Endothelial cell of umbilical vein (primary cell): ENCODE measurements around the gene KDSR. TPM values are rescaled to one million over a fixed set of nuclear protein-coding genes. Genes with fewer than 3 reads are reported as not detected.

Experiments
- BruUV-seq: library from RNA; stranded (reverse); fragments of 400-500 nt; replicated peaks from 2 replicates; lab custom pipeline; 2021; lab: Mats Ljungman, UMichigan
- CTCF ChIA-PET: fragments of 300-600, 350-600 bp; sonication (Branson Sonifier 250); formaldehyde crosslinking; loops from one replicate; lab custom pipeline; 2021; ENCODE audit warnings: antibody characterized with exemption, inconsistent platforms; lab: Charles Lee
- POLR2A ChIA-PET: fragments of 300-600, 350-600 bp; sonication (Branson Sonifier 250); formaldehyde crosslinking; loops from one replicate; lab custom pipeline; 2021; ENCODE audit warnings: antibody characterized with exemption, inconsistent platforms; lab: Charles Lee
- DNase-seq: peaks from one replicate; pipeline ENCODE4 v3.0.0-alpha.2; 2011; ENCODE audit warnings: low read depth, low spot score
- FAIRE-seq: peaks from 2 replicates; lab custom pipeline; 2011; peaks lifted over from hg19 to GRCh38; lab: Jason Lieb, UNC
- H2AFZ ChIP-seq: 2 replicates; pipeline ENCODE4 v1.6.0; 2012; ENCODE audit warnings: low read depth, low read length, control low read depth, inconsistent platforms
- H3K27ac ChIP-seq: 2 replicates; pipeline ENCODE4 v1.5.1; 2011; ENCODE audit warnings: low read depth, mild to moderate bottlenecking, control low read depth, low read length, moderate library complexity; ENCODE audit not compliant: insufficient read depth
- H3K27me3 ChIP-seq, 2 experiments: 2 replicates each; pipeline versions ENCODE4 v1.6.0 to v1.6.1; 2011; ENCODE audit warnings: low read length in 2 of 2, mixed read lengths in 1 of 2; ENCODE audit not compliant: control insufficient read depth in 2 of 2, insufficient read depth in 2 of 2
- H3K36me3 ChIP-seq, 2 experiments: 2 replicates in 1 of 2; 3 replicates in 1 of 2; pipeline ENCODE4 v1.5.1; 2011; ENCODE audit warnings: low read length in 2 of 2, mild to moderate bottlenecking in 1 of 2, moderate library complexity in 1 of 2; ENCODE audit not compliant: control insufficient read depth in 2 of 2, insufficient read depth in 2 of 2; ENCODE audit errors: extremely low read depth in 1 of 2
- H3K4me1 ChIP-seq: 3 replicates; pipeline ENCODE4 v1.5.1; 2011; ENCODE audit warnings: mild to moderate bottlenecking, low read length; ENCODE audit not compliant: control insufficient read depth, insufficient read depth; ENCODE audit errors: extremely low read depth
- H3K4me2 ChIP-seq: 2 replicates; pipeline ENCODE4 v1.6.1; 2011; ENCODE audit warnings: low read length, control low read depth, mixed read lengths; ENCODE audit not compliant: insufficient read depth
- H3K4me3 ChIP-seq, 3 experiments: fragments of 200-600 bp in 1 of 3; sonication (generic), shearing (Covaris generic) in 1 of 3; replicated peaks in 1 of 3; 2 replicates each; pipeline ENCODE4 v1.5.1; 2011 to 2016; ENCODE audit warnings: control low read depth in 3 of 3, low read length in 3 of 3, mild to moderate bottlenecking in 2 of 3, inconsistent platforms in 1 of 3, low read depth in 1 of 3, moderate library complexity in 1 of 3; ENCODE audit not compliant: insufficient read depth in 1 of 3
- H3K79me2 ChIP-seq: 2 replicates; pipeline ENCODE4 v1.6.0; 2012; ENCODE audit warnings: low read length, inconsistent platforms; ENCODE audit not compliant: control insufficient read depth, insufficient read depth
- H3K9ac ChIP-seq: replicated peaks from 2 replicates; pipeline ENCODE3; 2011; ENCODE audit warnings: low read length, control low read depth; ENCODE audit not compliant: insufficient read depth; ENCODE audit errors: extremely low read depth
- H3K9me1 ChIP-seq: replicated peaks from 3 replicates; pipeline ENCODE4 v1.6.0; 2011; ENCODE audit warnings: mild to moderate bottlenecking, low read length; ENCODE audit not compliant: control insufficient read depth, insufficient read depth; ENCODE audit errors: extremely low read depth
- H3K9me3 ChIP-seq: replicated peaks from 2 replicates; pipeline ENCODE4 v1.5.1; 2012; ENCODE audit warnings: low read length, inconsistent platforms; ENCODE audit not compliant: control insufficient read depth, insufficient read depth
- H4K20me1 ChIP-seq: replicated peaks from 2 replicates; pipeline ENCODE3; 2011; ENCODE audit warnings: mild to moderate bottlenecking, low read length; ENCODE audit not compliant: control insufficient read depth, insufficient read depth; ENCODE audit errors: extremely low read depth
- CTCF ChIP-seq, 2 donors: IDR thresholded peaks; 1 replicate in 1 of 2; 2 replicates in 1 of 2; pipeline ENCODE4 v1.5.1; 2011; ENCODE audit warnings: low read length in 2 of 2, mild to moderate bottlenecking in 2 of 2, moderate library complexity in 2 of 2, control low read depth in 1 of 2, inconsistent platforms in 1 of 2, low read depth in 1 of 2; ENCODE audit not compliant: insufficient read depth in 1 of 2; ENCODE audit errors: extremely low read depth in 1 of 2
- EZH2 ChIP-seq: IDR thresholded peaks from 2 replicates; pipeline ENCODE4 v1.6.1; 2012; ENCODE audit warnings: borderline replicate concordance, low read depth, mild to moderate bottlenecking, moderate library complexity, low read length, inconsistent platforms; ENCODE audit not compliant: severe bottlenecking
- FOS ChIP-seq: IDR thresholded peaks from 2 replicates; pipeline ENCODE4 v1.6.1; 2011; ENCODE audit warnings: mild to moderate bottlenecking, low read length, moderate library complexity, borderline replicate concordance; ENCODE audit not compliant: insufficient read depth
- GATA2 ChIP-seq: IDR thresholded peaks from 2 replicates; pipeline ENCODE4 v1.7.0; 2011; ENCODE audit warnings: low read depth, mild to moderate bottlenecking, moderate library complexity, mixed read lengths, low read length; ENCODE audit not compliant: insufficient read length, insufficient read depth
- JUN ChIP-seq: IDR thresholded peaks from 2 replicates; pipeline ENCODE4 v1.6.1; 2011; ENCODE audit warnings: borderline replicate concordance, low read depth; ENCODE audit not compliant: insufficient read length, insufficient read depth
- MAX ChIP-seq: IDR thresholded peaks from 2 replicates; pipeline ENCODE4 v1.6.1; 2011; ENCODE audit not compliant: insufficient read depth, insufficient read length
- MYC ChIP-seq: IDR thresholded peaks from one replicate; pipeline ENCODE4 v1.6.1; 2011; ENCODE audit warnings: mild to moderate bottlenecking, low read depth, low read length
- POLR2A ChIP-seq: IDR thresholded peaks from 2 replicates; pipeline ENCODE4 v1.6.1; 2012; ENCODE audit warnings: low read depth, mild to moderate bottlenecking, control low read depth, low read length
- POLR2AphosphoS5 ChIP-seq: IDR thresholded peaks from 2 replicates; pipeline ENCODE4 v1.6.1; 2012; ENCODE audit warnings: low read depth, mild to moderate bottlenecking, control low read depth, low read length, moderate library complexity; ENCODE audit not compliant: insufficient read depth
- dilution Hi-C: fragments of 300-500 bp; cut with MboI; formaldehyde crosslinking; loops from one replicate; pipeline ENCODE4 v1.15.0; 2019; ENCODE audit warnings: low sequenced_read_pairs; ENCODE audit not compliant: extremely low pct_ligation_motif_present
- intact Hi-C: fragments of 100-400 bp; cut with micrococcal nuclease; formaldehyde crosslinking; loops from one replicate; pipeline ENCODE4 v1.10.0; 2022
- polyA plus RNA-seq, 4 experiments: library from polyadenylated mRNA; depleted of rRNA in 3 of 4; stranded (reverse) in 3 of 4; unstranded in 1 of 4; fragments of >200 nt; gene quantifications; 2 replicates each; pipeline versions ENCODE4 v1.2.1 to v1.2.3, GENCODE V29; 2011 to 2012; ENCODE audit warnings: missing spikeins in 1 of 4
- total RNA-seq: library from RNA; stranded (reverse); gene quantifications from 2 replicates; pipeline ENCODE4 v1.2.3, GENCODE V29; 2021

KDSR gene
- total and polyA plus RNA-seq, 2 donors (not counting 3 experiments of a cell fraction or from before 2014, with no cell fraction given) = 17.1 to 43.1 TPM

- H3K27me3 ChIP-seq = no peaks in the 10 kb centered on the region
- intact Hi-C loops (no loop called here), dilution Hi-C loops (no loop called here)
- no peak overlapping the region for H3K9ac ChIP-seq
- no peak overlapping the region for H3K4me3 ChIP-seq
- H3K36me3 ChIP-seq = peaks cover 4 to 15% of the 10 kb centered on the region in 2 experiments
- no peaks in the 10 kb centered on the region for H3K9me1 ChIP-seq
- FAIRE-seq = no peak
- H3K4me2 ChIP-seq = no peak overlapping the region
- no peak for TF ChIP-seq MAX
- no peak for TF ChIP-seq POLR2AphosphoS5
- TF ChIP-seq CTCF (IDR thresholded peaks at IDR 0.05; ENCODE audit: extremely low read depth in 1 of 2, insufficient read depth in 1 of 2, low read depth in 1 of 2, low read length in 2 of 2) = no peak
- TF ChIP-seq FOS = no peak
- no peak for TF ChIP-seq GATA2
- no peak for TF ChIP-seq MYC
- no peak for TF ChIP-seq EZH2
- no peak for TF ChIP-seq JUN
- TF ChIP-seq POLR2A = no peak
- no peaks in the 10 kb centered on the region for H3K79me2 ChIP-seq
- H3K9me3 ChIP-seq = no peaks in the 10 kb centered on the region
- H2AFZ ChIP-seq = no peak overlapping the region
- no peaks in the 10 kb centered on the region for H4K20me1 ChIP-seq
- ChIA-PET POLR2A (no interaction called here), CTCF (interaction anchor here (1.2 to 1.3 kb wide), 3 partner anchors 11 to 22 kb away, joined by 3 to 4 read pairs (median 3); no protein-coding TSS in a partner anchor)
- H3K4me1 ChIP-seq = no peaks in the 10 kb centered on the region
- H3K27ac ChIP-seq = no peak overlapping the region
- DNase-seq = no peak
- BruUV-seq = no TSS peak
Observed at GRCh38 chr18:63395503-63395902, 28.5 kb upstream of the KDSR start.
